T-helper 17 cell (primary cell): ENCODE measurements around the gene HOXD12. TPM values are rescaled to one million over a fixed set of nuclear protein-coding genes. Genes with fewer than 3 reads are reported as not detected.

Source experiments
- ATAC-seq: fragments of 150-1000 bp; cut with Tn5 transposase; 2 replicates; pipeline ENCODE4 v1.10.0; 2021; ENCODE audit warnings: mild to moderate bottlenecking, moderate library complexity
- DNase-seq, 3 donors: peaks; one replicate each; pipeline versions ENCODE4 v3.0.0 to v3.0.0-alpha.2; 2020 to 2021
- H3K9me3 ChIP-seq: one replicate; pipeline ENCODE4 v1.7.0; 2013; ENCODE audit warnings: low read length, mild to moderate bottlenecking; ENCODE audit not compliant: control insufficient read depth, poor library complexity, severe bottlenecking
- H3K27ac Mint-ChIP-seq: one replicate; pipeline ENCODE4 v1.8.0; 2022; ENCODE audit warnings: mild to moderate bottlenecking, moderate library complexity, mixed read lengths
- H3K27me3 Mint-ChIP-seq: one replicate; pipeline ENCODE4 v1.8.0; 2022; ENCODE audit warnings: mixed read lengths
- H3K36me3 Mint-ChIP-seq: one replicate; pipeline ENCODE4 v1.8.0; 2022; ENCODE audit warnings: low read depth, mixed read lengths
- H3K4me1 Mint-ChIP-seq: one replicate; pipeline ENCODE4 v1.8.0; 2022; ENCODE audit warnings: mild to moderate bottlenecking, mixed read lengths
- H3K4me3 Mint-ChIP-seq: one replicate; pipeline ENCODE4 v1.8.0; 2022; ENCODE audit warnings: mild to moderate bottlenecking, moderate library complexity, mixed read lengths
- total RNA-seq, 4 donors: library from RNA in 2 of 4; stranded (reverse) in 2 of 4; gene quantifications; one replicate each; pipeline ENCODE4 v1.2.3 and lab custom pipeline; 2022 to 2026

HOXD12 gene
- total RNA-seq, 2 donors from 2014 or later, result not detected

GRCh38 chr2:176076063-176076462 lies 23.5 kb upstream of the HOXD12 start:
- Mint-ChIP-seq H3K27ac (peak overlapping the region; percentile 60), H3K36me3 (peaks cover 4% of the 10 kb centered on the region), H3K4me3 (no peak overlapping the region), H3K4me1 (peaks cover 2% of the 10 kb centered on the region), H3K27me3 (peaks cover 75% of the 10 kb centered on the region)
- no peak for ATAC-seq
- no peak for DNase-seq
- peaks cover 9% of the 10 kb centered on the region for H3K9me3 ChIP-seq

GRCh38 chr2:176076796-176077195 lies 22.8 kb upstream of the HOXD12 start:
- Mint-ChIP-seq H3K36me3 (peaks cover 2% of the 10 kb centered on the region), H3K27ac (no peak overlapping the region), H3K27me3 (peaks cover 72% of the 10 kb centered on the region), H3K4me1 (peaks cover 2% of the 10 kb centered on the region), H3K4me3 (no peak overlapping the region)
- DNase-seq (no peak), ATAC-seq (no peak)
- H3K9me3 ChIP-seq, result peaks cover 6% of the 10 kb centered on the region

- ATAC-seq (no peak), DNase-seq (no peak)
- Mint-ChIP-seq H3K27ac (peak overlapping the region; percentile 87), H3K36me3 (peaks cover 2% of the 10 kb centered on the region), H3K4me3 (peak overlapping the region; percentile 63), H3K4me1 (peaks cover 2% of the 10 kb centered on the region), H3K27me3 (peaks cover 70% of the 10 kb centered on the region)
- peaks cover 7% of the 10 kb centered on the region for H3K9me3 ChIP-seq
These were observed 20.9 kb upstream of the HOXD12 start for GRCh38 chr2:176078541-176079284.

- H3K27me3 Mint-ChIP-seq, result peaks cover 74% of the 10 kb centered on the region
- H3K9me3 ChIP-seq, result peaks cover 12% of the 10 kb centered on the region
- peaks cover 2% of the 10 kb centered on the region for H3K36me3 Mint-ChIP-seq
- no peak for DNase-seq
- no peak for ATAC-seq
- H3K4me1 Mint-ChIP-seq, result peaks cover 2% of the 10 kb centered on the region
- peak overlapping the region; percentile 63 for H3K4me3 Mint-ChIP-seq
- H3K27ac Mint-ChIP-seq, result peak overlapping the region; percentile 87
These were observed 20.2 kb upstream of the HOXD12 start for GRCh38 chr2:176079285-176079830.

GRCh38 chr2:176079831-176080539 lies 19.6 kb upstream of the HOXD12 start:
- H3K27ac Mint-ChIP-seq, result peak overlapping the region; percentile 87
- peaks cover 2% of the 10 kb centered on the region for H3K36me3 Mint-ChIP-seq
- H3K4me3 Mint-ChIP-seq, result peak overlapping the region; percentile 63
- H3K9me3 ChIP-seq, result peaks cover 12% of the 10 kb centered on the region
- ATAC-seq, result no peak
- H3K4me1 Mint-ChIP-seq, result peaks cover 2% of the 10 kb centered on the region
- no peak for DNase-seq
- H3K27me3 Mint-ChIP-seq, result peaks cover 74% of the 10 kb centered on the region

GRCh38 chr2:176080540-176081375 lies 18.8 kb upstream of the HOXD12 start:
- H3K4me3 Mint-ChIP-seq, result peak overlapping the region; percentile 22
- peaks cover 2% of the 10 kb centered on the region for H3K4me1 Mint-ChIP-seq
- H3K36me3 Mint-ChIP-seq, result peaks cover 2% of the 10 kb centered on the region
- ATAC-seq (no peak), DNase-seq (no peak)
- H3K9me3 ChIP-seq, result peaks cover 12% of the 10 kb centered on the region
- H3K27me3 Mint-ChIP-seq, result peaks cover 72% of the 10 kb centered on the region
- H3K27ac Mint-ChIP-seq, result peak overlapping the region; percentile 88

- H3K27ac Mint-ChIP-seq, result peak overlapping the region; percentile 88
- no peak for DNase-seq
- no peak for ATAC-seq
- H3K9me3 ChIP-seq, result peaks cover 12% of the 10 kb centered on the region
- H3K27me3 Mint-ChIP-seq, result peaks cover 69% of the 10 kb centered on the region
- peak overlapping the region; percentile 22 for H3K4me3 Mint-ChIP-seq
- peaks cover 2% of the 10 kb centered on the region for H3K36me3 Mint-ChIP-seq
- peaks cover 3% of the 10 kb centered on the region for H3K4me1 Mint-ChIP-seq
These were observed 18.2 kb upstream of the HOXD12 start for GRCh38 chr2:176081376-176081836.

GRCh38 chr2:176081837-176082524 lies 17.6 kb upstream of the HOXD12 start:
- Mint-ChIP-seq H3K4me1 (peaks cover 4% of the 10 kb centered on the region), H3K36me3 (peaks cover 3% of the 10 kb centered on the region), H3K27ac (peak overlapping the region; percentile 88), H3K27me3 (peaks cover 71% of the 10 kb centered on the region), H3K4me3 (peak overlapping the region; percentile 31)
- peaks cover 12% of the 10 kb centered on the region for H3K9me3 ChIP-seq
- no peak for ATAC-seq
- DNase-seq, result no peak

GRCh38 chr2:176082525-176082823 lies 17.1 kb upstream of the HOXD12 start:
- H3K27me3 Mint-ChIP-seq, result peaks cover 76% of the 10 kb centered on the region
- H3K4me3 Mint-ChIP-seq, result peak overlapping the region; percentile 31
- peaks cover 4% of the 10 kb centered on the region for H3K36me3 Mint-ChIP-seq
- H3K27ac Mint-ChIP-seq, result peak overlapping the region; percentile 88
- DNase-seq, result no peak
- ATAC-seq, result no peak
- peaks cover 4% of the 10 kb centered on the region for H3K4me1 Mint-ChIP-seq
- H3K9me3 ChIP-seq, result peaks cover 12% of the 10 kb centered on the region

- Mint-ChIP-seq H3K4me1 (peaks cover 4% of the 10 kb centered on the region), H3K27ac (peak overlapping the region; percentile 88), H3K27me3 (peaks cover 81% of the 10 kb centered on the region), H3K4me3 (peak overlapping the region; percentile 66), H3K36me3 (peaks cover 4% of the 10 kb centered on the region)
- no peak for ATAC-seq
- no peak for DNase-seq
- H3K9me3 ChIP-seq, result peaks cover 12% of the 10 kb centered on the region
These were observed 16.5 kb upstream of the HOXD12 start for GRCh38 chr2:176082824-176083751.

GRCh38 chr2:176083796-176084261 lies 15.8 kb upstream of the HOXD12 start, which contains the start of gene EVX2:
Gene EVX2, minus strand, starts transcription at chr2:176083962. Its CDS starts 186 bp downstream, at chr2:176083776.
- H3K4me1 Mint-ChIP-seq, result peaks cover 7% of the 10 kb centered on the region

More at GRCh38 chr2:176083796-176084261, 15.8 kb upstream of the HOXD12 start, which contains the start of gene EVX2:
- DNase-seq (no peak), ATAC-seq (no peak)
- peaks cover 81% of the 10 kb centered on the region for H3K27me3 Mint-ChIP-seq
- peak within 1 kb of the TSS; percentile 88 for H3K27ac Mint-ChIP-seq
- peaks cover 4% of the 10 kb centered on the region for H3K36me3 Mint-ChIP-seq
- H3K4me3 Mint-ChIP-seq, result peak within 1 kb of the TSS; percentile 66
- H3K9me3 ChIP-seq, result peaks cover 6% of the 10 kb centered on the region
